ENCODE results near the gene HOXA5.
A peak's percentile ranks its signal among the peaks of the same experiment; 100 is the strongest.

HOXA5 gene

DNA sequence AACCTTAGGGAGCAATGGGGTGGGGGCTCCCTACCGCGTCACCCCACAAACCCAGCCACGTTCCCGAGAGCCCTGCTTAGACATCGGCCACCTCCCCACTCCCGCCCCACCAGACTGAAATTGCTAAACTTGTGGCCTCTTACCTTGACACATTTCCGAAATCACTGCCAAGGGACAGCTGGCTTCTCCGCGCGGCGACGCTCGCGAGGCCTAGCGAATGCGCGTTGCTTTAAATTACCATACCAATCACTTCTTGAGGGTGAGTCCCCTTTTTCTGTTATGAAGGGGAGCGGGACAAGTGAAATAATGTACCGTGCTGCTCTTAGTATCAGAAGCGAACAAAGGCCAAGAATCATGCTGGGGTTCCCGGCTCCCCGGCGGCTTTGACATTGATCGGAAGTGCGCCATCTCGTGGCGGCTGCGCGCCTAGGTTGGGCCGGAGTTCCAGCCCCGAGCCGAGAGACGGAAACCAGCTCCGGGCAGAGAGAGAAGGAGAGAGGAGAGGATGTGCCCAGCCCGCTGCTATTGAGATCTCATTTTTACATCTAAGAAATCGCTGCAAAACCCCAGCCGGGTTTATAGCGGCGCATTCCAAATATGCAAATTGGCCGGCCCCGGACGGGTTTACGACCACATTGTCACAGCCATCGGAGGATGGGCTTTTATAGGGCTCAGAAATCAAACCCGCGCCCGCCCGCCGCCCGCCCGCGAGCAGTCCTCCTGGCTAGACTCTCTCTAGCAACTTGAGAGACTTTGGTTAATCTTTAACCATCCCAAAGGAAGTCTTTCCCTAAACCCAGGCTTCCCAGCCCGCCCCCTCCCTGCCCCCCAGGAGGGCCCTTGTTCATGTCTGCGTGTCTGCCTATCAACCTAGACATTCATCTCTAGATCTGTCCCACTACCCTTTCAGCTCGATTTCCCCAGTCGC, 36.3 kb upstream of the HOXA5 start:
- DNase-seq (ENCODE audit: low spot score) = peak; percentile 82
- TF ChIP-seq, protein P1, sequence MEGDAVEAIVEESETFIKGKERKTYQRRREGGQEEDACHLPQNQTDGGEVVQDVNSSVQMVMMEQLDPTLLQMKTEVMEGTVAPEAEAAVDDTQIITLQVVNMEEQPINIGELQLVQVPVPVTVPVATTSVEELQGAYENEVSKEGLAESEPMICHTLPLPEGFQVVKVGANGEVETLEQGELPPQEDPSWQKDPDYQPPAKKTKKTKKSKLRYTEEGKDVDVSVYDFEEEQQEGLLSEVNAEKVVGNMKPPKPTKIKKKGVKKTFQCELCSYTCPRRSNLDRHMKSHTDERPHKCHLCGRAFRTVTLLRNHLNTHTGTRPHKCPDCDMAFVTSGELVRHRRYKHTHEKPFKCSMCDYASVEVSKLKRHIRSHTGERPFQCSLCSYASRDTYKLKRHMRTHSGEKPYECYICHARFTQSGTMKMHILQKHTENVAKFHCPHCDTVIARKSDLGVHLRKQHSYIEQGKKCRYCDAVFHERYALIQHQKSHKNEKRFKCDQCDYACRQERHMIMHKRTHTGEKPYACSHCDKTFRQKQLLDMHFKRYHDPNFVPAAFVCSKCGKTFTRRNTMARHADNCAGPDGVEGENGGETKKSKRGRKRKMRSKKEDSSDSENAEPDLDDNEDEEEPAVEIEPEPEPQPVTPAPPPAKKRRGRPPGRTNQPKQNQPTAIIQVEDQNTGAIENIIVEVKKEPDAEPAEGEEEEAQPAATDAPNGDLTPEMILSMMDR (IDR thresholded peaks at IDR 0.05; ENCODE audit: extremely low read depth, missing control alignments) = peak; percentile 63

DNA sequence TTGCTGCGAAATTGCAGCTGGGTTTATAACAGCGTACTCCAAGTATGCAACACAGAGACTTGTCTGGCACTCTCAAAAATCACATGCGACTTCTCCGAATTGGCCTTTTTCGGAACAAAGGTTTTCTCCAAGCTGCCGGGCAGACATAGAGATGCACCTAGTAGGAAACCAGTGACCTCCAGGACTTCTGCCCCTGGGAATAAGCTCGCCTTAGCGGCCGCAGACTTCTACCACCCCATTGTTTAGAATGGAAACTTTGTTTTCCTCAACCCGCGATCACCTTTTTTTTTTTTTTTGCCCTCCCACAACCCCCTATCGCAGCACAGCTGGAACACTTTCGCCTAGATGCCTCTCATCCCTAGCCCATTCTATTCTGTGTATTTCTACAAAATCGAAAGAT, 35.5 kb upstream of the HOXA5 start:
- TF ChIP-seq, protein P1 (IDR thresholded peaks at IDR 0.05; ENCODE audit: extremely low read depth, missing control alignments) = no peak
- DNase-seq (ENCODE audit: low spot score) = no peak

DNA sequence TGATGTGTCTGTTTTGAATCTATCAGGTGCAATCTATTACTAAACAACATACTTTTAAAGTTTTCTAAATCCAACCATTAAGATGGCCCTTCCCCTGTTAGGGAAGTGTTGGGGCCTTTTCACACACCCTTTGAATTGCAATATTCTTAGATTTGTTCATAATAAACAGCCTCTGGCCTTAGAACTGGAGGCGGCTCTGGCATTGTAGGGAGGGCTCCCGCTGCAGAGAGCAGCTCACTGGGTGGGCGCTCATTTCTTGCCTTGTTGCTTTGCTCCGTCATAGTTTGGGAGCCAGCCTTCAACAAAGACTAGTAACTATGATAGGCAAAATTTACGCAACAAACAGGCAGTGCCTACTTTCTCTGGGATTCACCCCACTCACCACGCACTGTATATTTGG, 34.9 kb upstream of the HOXA5 start:
- TF ChIP-seq, protein P1 (IDR thresholded peaks at IDR 0.05; ENCODE audit: extremely low read depth, missing control alignments) = no peak
- no peak for DNase-seq (ENCODE audit: low spot score)

DNA sequence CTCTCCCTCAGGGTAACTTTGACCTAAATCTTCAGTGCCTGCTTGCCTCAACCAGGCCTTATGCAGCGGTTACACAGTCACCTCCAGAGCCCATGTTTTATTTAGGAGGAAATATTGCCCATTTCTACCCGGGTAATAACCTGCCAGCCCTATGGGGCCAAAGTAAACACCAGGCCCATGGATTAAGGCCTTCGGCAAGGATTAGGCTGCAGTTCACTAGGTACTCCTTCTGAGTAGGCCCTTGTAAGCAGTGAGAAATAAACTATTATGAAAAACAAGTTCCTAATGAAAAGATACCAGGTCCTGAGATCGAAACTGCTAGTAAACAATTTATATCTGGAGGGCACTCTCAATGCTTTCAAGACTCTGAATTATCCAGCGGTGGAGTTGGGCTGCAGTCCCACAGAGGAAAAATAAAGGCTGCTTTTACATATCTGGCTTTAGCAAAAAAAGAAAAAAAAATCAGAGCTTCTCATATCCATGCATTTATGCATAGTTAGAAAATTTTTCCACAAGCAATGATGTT, 34.4 kb upstream of the HOXA5 start:
- DNase-seq (ENCODE audit: low spot score) = no peak
- TF ChIP-seq, protein P1 (IDR thresholded peaks at IDR 0.05; ENCODE audit: extremely low read depth, missing control alignments) = no peak

DNA sequence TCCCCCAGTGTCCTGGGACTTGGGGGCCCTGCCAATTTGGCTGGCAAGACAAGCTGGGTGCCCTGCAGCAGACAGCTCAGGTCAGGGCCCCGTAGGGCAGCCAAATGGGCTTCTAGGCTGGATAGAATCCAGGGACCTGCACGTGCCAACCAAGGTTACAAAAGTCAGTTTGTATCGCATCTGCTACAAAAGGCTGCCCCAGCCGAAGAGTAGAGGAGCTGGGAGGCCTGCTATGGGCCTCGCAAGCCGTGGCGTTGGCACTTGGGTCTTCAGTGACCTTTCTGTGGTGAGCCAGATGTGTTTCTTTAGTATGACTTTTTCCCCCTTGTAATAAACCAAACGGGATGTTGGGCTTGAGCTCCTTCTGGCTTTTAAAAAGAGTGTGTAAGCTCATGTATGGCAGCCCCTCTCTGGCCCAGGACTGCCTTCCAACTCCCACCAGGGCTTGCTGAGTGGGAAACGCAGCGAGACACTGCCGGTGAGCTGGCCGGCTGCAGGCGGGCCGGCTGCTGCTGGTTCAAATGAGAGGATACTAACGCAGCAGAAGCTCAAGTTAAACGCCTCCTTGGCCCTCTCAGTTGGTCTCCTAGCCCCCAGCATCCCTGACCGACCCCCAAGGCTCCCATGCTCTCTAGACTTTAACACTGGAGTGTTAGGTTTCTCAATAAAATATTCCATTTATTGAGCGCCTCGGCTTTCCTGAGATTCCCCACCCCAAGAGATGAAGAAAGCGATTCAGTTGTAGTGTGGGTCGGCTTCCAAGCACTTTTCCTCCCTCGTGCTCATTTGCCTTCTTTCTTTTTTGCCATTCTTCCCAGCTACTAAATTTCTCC, 33.7 kb upstream of the HOXA5 start:
- TF ChIP-seq, protein P1 (IDR thresholded peaks at IDR 0.05; ENCODE audit: extremely low read depth, missing control alignments) = no peak

DNA sequence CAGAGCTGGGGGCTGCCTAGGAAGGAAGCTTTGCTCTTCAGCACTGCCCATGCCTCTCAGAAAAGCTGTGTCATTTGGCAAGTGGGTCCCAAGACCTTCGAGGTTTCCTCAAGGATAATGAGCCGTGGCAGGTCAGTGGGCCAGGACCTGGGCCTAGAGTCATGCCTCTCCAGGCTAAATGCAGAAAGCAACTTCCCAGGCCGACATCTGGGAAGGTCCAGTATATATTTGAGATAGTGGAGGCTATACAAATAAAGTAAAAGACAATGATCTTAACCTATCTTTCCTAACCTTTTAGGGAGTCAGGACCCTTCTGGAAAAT, 33.0 kb upstream of the HOXA5 start:
- TF ChIP-seq, protein P1 (IDR thresholded peaks at IDR 0.05; ENCODE audit: extremely low read depth, missing control alignments) = no peak
- no peak for DNase-seq (ENCODE audit: low spot score)

More for the DNA sequence above, 33.7 kb upstream of the HOXA5 start:
- DNase-seq (ENCODE audit: low spot score) = no peak
